T1000 (cell line): ENCODE measurements around the gene NEK1.
"Not testable (repeated sequence)": the region's sequence is repeated elsewhere in the genome, so short reads cannot be mapped to it uniquely, and the experiment has no call there.

Experiments
- DNase-seq: peaks from one replicate; lab custom pipeline; 2025; ENCODE audit warnings: mixed read lengths; lab: John Stamatoyannopoulos, UW

Gene NEK1

GRCh38 chr4:169494234-169494633 lies 118.1 kb downstream of the NEK1 start:
- not testable (repeated sequence) for DNase-seq

- no peak for DNase-seq
Measured at GRCh38 chr4:169493164-169493524, 119.2 kb downstream of the NEK1 start.

- no peak for DNase-seq
Measured at GRCh38 chr4:169492436-169493163, 119.8 kb downstream of the NEK1 start.

- DNase-seq, result no peak
Measured at GRCh38 chr4:169491211-169491610, 121.2 kb downstream of the NEK1 start.

GRCh38 chr4:169489306-169489705 lies 123.1 kb downstream of the NEK1 start:
- DNase-seq, result no peak

GRCh38 chr4:169485791-169486742 lies 126.3 kb downstream of the NEK1 start:
- DNase-seq, result no peak

GRCh38 chr4:169485086-169485485 lies 127.3 kb downstream of the NEK1 start:
- no peak for DNase-seq

GRCh38 chr4:169484485-169484884 lies 127.9 kb downstream of the NEK1 start:
- DNase-seq, result no peak

GRCh38 chr4:169464080-169464479 lies 148.3 kb downstream of the NEK1 start:
- DNase-seq, result no peak

GRCh38 chr4:169460081-169460480 lies 152.3 kb downstream of the NEK1 start:
- no peak for DNase-seq

GRCh38 chr4:169458575-169458974 lies 153.8 kb downstream of the NEK1 start:
- no peak for DNase-seq

GRCh38 chr4:169452644-169453043 lies 159.7 kb downstream of the NEK1 start:
- DNase-seq, result not testable (repeated sequence)

- not testable (repeated sequence) for DNase-seq
Measured at GRCh38 chr4:169448935-169449334, 163.4 kb downstream of the NEK1 start.

- no peak for DNase-seq
Measured at GRCh38 chr4:169446824-169447223, 165.6 kb downstream of the NEK1 start.

- no peak for DNase-seq
Measured at GRCh38 chr4:169443748-169444147, 168.6 kb downstream of the NEK1 start.

GRCh38 chr4:169440446-169440845 lies 171.9 kb downstream of the NEK1 start:
- no peak for DNase-seq

- no peak for DNase-seq
Measured at GRCh38 chr4:169439244-169439643, 173.1 kb downstream of the NEK1 start.

GRCh38 chr4:169438057-169438480 lies 174.3 kb downstream of the NEK1 start:
- no peak for DNase-seq

- no peak for DNase-seq
Measured at GRCh38 chr4:169437299-169438047, 174.9 kb downstream of the NEK1 start.

GRCh38 chr4:169436734-169437133 lies 175.6 kb downstream of the NEK1 start:
- DNase-seq, result no peak

- no peak for DNase-seq
Measured at GRCh38 chr4:169428376-169428775, 184.0 kb downstream of the NEK1 start.

- DNase-seq, result not testable (repeated sequence)
Measured at GRCh38 chr4:169427727-169428126, 184.7 kb downstream of the NEK1 start.
